IMR-90 (cell line): ENCODE measurements around the gene TRAPPC2L.

Source experiments
- CTCF ChIP-seq: conservative IDR thresholded peaks from 2 replicates; pipeline ENCODE4 v1.5.1; 2012; ENCODE audit warnings: mild to moderate bottlenecking, low read depth, low read length, improper control_type of control experiment
- RAD21 ChIP-seq: IDR thresholded peaks from 2 replicates; pipeline ENCODE4 v1.6.1; 2012; ENCODE audit warnings: low read length, improper control_type of control experiment
- RCOR1 ChIP-seq: IDR thresholded peaks from 2 replicates; pipeline ENCODE4 v1.6.1; 2012; ENCODE audit warnings: mild to moderate bottlenecking, low read length, improper control_type of control experiment; ENCODE audit not compliant: insufficient replicate concordance
- USF2 ChIP-seq: fragments of 150-350 bp; IDR thresholded peaks from 2 replicates; pipeline ENCODE4 v1.6.1; 2017; ENCODE audit warnings: mild to moderate bottlenecking, antibody characterized with exemption, low read length, low read depth

GRCh38 chr16:88892065-88892464 lies 35.1 kb downstream of the TRAPPC2L start:
- TF ChIP-seq CTCF = no peak
- no peak for TF ChIP-seq USF2
- no peak for TF ChIP-seq RAD21
- no peak for TF ChIP-seq RCOR1
